NCI-H2227 treated with DMSO at 0.1 percent for 48 hours (cell line): ENCODE measurements around the gene ENPP6.

Source experiments
- DNase-seq: peaks from one replicate; lab custom pipeline; 2025; lab: John Stamatoyannopoulos, UW

The ENPP6 gene

DNA sequence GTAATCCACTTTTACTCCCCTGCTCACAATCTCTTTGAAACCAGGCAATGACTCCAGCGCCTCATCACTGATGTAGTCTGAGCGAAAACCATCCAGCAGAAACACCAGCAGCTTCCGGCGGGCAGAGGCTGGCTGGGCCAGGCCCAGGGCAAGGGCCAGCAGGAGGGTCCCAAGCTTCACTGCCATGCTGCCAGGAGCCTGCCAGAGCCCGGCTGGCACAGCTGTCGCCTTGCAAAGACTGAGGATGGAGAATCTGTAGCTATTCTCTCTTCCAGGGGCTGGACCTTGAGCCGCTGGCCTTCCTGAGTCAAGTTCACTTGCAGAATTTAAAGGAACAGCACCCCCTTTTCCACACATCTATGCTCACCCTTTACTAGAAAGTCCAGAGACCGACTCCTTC lies at the start of gene ENPP6:
TSS of gene ENPP6 (minus strand) at position 240 of the 400 bp plus-strand sequence. CDS start at position 186, 54 bp downstream.
- DNase-seq, result no peak

DNA sequence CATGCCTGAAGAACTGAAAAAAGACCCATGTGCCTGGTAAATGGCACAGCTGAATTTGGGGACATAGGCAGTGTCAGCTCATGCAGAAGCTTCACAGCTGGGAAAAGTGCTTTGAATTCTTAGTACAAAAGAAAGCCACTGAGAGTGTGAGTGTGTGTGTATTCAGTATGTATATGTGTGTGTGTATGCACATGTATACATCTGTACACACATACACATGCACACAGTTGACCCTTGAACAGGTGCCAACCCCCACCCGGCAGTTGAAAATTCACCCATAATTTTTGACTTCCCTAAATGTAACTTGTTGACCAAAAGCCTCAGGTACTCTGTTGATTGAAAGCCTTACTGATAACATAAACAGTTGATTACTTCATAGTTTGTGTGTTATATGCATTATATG lies 49.5 kb upstream of the ENPP6 start:
- DNase-seq, result no peak

DNA sequence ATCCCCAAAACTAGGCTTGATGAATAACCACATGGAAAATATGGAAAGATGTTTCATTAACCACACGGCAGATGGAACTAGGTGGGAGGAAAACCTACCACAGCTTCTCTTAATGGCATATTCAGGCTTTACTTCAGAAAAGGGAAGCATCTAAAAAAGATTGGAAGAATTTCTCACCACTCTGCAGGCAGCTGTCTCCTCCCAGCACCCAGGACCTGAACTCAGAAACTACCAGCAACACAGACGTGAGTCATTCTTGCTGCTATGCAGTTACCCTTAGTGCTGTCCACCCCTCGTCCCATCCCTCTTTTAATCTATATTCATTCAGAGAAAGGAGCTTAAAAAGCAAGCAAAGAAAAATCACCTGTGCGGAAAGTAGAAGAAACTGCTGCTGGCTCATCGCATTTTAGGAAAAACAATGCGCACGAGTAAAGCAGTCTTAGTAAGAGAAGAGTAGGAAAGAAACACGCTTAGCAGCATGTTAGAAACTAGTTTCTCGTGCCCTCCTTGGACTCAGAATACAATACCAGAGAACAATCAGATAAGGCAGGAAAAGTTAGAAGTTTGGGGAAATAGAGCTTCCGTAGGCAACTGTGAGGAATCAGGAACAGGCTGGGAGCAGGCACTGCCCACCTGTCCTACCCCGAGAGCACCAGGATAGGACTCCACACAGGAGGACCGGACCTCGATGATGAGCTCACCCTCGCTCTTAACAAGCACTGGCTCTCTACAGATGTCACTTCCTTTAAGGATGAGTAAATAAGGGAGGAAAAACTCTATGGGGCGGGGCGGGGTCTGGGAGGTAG lies 48.1 kb upstream of the ENPP6 start:
- DNase-seq, result no peak

DNA sequence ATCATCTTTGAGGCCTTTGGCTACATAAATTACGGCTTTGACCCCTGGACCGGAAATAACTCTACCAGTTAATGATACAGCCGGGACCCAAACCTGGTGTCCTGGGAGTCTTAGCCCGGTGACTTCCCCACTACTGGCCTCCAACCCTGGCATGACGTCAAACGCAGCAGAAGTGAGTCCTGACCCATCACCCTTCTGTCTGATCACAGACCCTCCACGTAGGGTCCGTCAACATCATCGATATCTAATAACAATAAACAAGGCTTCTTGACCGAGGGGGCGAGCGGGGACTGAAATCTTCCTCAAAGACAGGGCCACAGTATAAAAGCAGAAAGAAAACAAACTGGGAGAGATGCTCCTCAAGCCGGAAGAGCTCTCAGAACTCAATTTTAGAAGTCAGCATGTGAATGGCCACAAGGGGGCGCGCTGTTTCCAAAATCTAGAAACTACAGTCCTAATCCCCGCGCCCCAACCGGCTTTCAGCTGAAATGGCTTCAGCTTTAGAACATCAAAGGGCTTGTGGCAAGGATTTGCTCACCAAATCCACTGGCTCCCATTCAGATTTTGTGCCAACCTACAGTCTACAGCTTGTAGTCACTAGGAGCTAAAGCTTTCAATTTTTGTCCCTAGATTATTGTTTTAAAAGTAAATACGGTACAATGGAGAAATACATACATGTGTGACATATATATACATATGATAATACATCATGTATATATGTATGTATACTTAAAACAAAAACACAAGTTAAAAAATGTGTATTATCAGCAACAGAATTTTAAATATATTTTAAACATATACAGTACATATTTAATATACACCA lies 46.4 kb upstream of the ENPP6 start:
- peak; percentile 92 for DNase-seq

DNA sequence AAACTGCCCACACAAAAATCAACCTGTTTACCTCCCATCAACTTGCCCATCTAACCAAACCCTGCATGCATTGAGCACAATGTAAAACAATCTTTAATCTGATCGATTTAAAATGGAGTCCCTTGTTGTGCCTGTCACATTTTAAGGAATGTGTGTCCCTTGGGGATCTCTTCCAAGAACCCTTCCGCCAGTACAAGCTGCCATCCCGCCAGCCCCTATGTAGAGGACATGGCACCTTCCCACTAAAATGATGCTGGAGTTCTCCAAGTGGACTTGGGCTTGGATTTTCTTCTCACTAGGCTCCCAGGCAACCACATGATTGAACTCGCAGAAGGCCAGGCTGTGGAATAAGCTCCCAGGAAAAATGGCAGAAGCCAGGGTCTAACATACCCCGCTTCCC lies 45.8 kb upstream of the ENPP6 start:
- DNase-seq, result no peak

DNA sequence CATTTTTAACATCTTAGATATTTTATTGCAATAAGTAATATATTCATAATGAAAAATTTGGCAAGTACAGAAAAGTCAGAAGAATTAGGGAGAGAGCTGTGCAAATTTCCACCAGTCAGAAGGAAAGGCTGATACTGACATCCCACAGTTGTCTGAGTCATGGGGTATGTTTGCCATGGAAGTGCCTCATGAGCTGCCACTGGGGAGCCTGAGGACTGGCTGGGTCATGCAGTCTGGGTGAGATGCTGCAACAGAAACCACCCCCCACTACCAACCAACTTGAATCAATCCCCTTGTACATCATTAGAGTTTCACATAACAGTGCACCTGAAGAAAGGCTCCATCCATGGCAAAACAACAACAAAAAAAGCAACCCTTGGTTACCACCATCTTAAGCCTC lies 45.2 kb upstream of the ENPP6 start:
- no peak for DNase-seq

DNA sequence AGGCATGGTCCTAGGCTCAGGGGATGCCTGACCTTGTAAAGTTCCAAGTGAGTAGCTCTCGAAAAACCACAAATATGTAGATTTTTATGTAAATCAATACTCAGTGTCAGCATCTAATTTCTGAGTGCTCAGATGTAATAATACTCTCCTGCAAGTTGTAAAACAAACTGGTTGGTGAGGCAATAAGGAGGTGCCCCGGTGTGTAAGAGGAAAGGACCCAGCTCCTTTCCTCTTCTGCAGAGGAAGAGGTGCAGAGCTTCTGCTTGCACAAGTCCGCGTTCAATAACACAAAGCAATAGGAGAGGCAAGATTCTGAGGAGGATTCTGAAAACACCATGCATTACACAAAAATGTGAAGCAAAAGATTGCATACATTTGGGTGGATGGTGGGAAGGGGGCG lies 43.6 kb upstream of the ENPP6 start:
- no peak for DNase-seq

DNA sequence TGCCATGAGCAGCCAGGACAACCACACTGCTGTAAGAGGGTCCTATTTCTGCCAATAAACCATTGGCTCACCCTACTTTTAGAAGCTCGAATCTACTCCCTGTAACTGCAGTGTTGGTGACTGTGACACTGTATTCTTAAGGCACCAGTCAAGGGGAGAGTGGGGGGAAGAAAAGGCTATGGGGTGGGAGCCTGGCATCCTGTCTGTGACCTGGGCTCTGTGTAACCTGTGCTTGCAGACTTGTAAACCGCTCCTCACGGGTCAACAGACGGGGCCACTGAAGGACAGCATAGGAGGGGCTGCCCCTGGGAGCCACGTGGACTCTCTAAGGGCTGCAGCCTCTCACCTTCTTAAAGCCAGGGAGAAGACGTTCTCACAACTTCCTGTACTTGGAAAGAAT lies 42.2 kb upstream of the ENPP6 start:
- DNase-seq, result no peak

DNA sequence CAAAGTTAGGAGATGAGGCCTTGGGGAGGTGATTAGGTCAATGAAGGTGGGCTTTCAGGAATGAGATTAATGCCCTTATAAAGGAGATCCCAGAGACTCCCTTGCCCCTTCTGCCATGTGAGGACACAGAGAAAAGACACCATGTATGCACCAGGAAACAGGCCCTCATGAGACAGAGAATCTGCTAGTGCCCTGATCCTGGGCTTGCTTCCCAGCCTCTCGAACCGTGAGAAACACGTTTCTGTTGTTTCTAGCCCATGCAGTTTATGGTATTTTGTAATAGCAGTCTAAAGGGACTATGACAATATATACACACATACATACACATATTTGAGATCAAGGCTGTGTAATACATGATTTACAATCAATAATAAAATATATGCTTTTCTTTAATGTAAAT lies 41.4 kb upstream of the ENPP6 start:
- DNase-seq, result no peak

DNA sequence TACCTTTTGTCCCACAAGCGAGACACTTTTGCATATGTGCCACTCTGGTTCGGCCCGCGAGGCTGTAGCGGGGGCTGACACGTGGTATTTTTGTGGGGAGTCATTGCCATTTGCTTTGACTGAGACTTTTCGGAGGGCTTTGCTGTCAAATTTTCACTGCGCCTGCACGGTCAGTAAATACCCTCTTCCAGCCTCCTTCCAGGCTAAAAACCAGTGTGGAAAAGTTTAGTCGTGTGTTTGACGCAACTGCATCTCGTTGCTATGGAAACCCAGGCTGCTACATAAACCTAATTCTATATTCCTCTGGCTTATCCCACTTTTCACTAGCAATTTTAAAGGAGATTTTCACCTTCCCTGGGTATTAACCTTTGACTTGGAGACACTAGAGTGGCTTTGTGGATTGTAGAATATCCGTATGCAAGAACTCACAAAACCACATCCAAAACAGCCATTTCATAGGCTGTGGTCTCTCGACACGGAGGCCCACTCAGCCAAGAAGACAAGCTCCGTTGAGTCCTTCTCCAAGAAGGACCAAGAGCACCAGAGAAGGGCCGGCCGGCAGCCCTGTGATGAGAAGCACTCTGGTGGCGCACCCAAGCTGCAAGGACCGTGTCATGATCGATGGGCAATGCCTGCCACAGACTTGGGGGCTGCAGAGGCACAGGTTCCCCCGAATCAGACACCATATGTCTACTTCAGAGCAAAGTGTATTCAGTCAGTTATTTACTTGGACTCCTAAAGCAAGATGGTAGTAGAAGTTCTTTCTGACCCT lies 38.4 kb upstream of the ENPP6 start:
- DNase-seq, result no peak

DNA sequence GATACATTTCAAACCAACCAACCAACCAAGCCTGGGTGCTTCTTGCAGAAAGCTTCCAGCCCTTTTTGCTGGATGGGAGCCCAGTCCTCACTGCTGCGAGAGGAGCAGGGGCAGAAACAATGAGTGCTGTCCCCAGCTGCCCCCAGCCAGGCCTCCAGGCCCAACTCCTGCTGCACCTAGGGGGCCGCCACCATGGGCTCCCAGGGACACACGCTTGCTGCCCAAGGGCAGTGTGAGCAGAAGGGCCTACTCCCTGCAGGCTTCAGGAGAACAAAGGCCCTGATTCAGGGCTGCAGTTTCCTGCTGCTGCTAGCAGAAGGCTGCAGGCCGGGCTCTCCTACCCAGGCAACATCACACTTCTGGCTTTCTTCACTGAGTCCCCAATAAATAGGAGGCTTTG lies 37.7 kb upstream of the ENPP6 start:
- no peak for DNase-seq

DNA sequence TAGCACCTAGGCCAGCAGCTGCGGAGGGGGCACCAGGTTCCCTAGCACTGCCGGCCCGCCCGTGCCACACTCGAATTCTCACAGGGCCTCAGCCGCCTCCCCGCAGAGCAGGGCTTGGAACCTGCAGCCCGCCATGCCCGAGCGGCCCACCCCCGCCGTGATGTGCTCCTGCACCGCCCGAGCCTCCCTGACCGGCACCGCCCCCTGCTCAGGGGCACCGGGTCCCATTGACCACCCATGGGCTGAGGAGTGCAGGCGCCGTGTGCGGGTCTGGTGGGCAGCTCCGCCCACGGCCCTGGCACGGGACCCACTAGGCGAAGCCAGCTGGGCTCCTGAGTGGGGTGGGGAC lies 35.4 kb upstream of the ENPP6 start:
- no peak for DNase-seq

DNA sequence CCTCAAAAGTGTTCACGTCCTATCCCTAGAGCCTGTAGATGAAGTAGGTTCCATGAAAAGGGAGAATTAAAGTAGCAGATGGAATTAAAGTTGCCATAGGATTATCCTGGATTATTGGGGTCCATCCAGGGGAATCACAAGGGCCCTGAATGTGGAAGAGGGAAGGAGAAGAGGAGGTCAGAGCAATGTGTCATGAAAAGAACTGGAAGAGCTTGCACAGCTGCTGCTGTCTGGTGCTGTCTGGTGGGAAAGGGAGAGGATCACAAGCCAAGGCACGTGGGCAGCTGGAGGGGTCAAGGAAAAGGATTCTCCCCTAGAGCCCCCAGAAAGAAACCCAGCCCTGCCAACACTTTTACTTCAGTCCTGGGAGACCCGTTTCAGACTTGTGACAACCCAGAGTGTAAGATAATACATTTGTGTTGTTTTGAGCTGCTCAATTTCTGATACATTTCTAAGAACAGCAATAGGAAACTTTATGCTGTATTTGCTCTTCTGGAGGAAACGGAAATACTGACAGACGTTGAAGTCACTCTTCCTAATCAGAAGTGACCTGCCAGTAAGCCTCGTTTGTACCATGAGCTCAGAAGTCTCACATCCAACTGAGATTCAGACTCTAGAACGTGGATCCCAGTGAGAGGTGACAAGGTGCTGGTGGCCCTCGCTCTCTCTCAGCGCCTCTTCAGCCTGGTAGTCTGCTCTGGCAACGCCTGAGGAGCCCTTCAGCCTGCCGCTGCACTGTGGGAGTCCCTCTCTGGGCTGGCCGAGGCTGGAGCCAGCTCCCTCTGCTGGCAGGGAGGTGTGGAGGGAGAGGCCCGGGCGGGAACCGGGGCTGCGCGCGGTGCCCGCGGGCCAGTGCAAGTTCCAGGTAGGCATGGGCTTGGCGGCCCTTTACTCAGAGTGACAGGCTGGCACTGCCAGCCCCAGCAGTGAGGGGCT lies 34.7 kb upstream of the ENPP6 start:
- no peak for DNase-seq

DNA sequence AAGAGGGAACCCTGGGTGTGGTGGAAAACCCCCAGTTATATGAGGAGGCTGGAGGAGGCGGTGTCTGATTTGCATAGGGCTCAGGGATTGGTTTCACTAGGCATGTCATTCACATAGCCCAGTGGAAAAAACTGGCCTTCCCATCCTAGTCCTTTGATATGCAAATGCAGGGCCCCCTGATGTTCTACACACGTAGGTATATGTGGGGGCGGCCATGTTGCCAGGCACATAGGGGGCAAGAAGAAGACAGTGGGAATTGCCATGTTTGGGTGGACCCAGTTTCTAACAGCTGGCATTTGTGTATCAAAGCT lies 34.0 kb upstream of the ENPP6 start:
- DNase-seq, result no peak

DNA sequence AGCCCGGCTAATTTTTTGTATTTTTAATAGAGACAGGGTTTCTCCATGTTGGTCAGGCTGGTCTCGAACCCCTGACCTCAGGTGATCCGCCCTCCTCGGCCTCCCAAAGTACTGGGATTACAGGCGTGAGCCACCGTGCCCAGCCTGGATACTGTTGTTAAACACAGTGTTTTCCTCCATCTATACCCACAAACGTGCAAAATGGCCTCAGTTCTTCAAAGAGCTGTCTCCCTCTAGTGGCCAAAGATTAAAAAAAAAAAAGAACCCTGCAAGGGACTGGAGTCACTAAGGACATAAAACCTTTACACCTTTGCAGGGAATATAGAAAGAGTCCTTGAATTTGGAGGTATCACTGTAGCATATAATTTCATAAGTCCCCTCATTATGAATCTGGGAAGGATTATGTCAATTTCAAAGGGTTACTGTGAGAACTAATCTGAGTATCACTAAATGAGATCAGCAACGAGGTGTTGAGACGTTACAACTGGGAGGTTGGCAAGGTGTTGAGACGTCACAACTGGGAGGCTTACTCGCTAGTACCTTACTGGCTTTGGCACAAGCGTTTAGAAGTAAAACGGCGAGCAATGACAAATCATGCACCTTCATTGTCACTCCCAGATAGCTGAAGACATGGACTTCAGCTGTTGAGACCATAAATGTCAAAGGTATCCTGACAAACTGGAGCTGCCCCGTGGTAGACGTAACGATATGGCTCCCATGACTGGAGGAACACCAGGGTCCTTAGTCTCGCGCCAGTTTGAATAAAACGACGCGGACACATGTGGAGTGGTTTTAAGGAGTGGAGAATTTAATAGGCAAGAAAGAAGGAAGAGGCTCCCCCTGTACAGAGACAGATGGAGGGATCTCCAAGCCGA lies 33.4 kb upstream of the ENPP6 start:
- DNase-seq, result peak; percentile 39

DNA sequence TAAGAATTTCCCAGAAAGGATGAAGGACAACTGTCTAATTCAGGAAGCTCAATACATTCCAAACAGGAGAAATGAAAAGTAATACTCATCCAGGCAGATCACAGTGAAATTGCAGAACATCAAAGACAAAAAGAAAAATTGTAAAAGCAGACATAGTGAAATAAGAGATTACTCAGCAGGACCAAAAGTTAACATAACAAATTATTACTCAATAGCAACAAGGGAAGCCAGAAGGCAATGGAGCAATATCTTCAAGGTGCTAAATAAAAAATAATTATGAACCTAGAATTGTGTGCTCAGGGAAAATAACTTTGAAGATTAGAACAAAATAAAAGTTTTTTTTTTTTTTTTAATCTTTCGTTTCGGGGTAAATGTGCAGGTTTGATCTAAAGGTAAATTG lies 30.5 kb upstream of the ENPP6 start:
- no peak for DNase-seq

DNA sequence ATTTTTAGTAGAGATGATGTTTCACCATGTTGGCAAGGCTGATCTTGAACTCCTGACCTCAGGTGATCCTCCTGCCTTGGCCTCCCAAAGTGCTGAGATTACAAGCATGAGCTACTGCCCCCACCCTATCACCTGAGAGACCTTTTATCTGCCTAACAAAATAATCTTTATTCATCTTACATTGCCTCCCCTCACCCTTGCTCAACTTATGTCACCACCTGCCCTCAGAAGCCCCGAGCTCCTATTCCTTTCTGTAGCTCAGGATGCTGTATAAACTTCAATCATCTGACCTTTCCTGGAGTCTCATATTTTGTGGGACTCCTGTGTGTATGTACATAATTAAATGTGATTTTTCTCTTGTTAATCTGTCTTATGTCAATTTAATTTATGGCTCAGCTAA lies 29.7 kb upstream of the ENPP6 start:
- no peak for DNase-seq

DNA sequence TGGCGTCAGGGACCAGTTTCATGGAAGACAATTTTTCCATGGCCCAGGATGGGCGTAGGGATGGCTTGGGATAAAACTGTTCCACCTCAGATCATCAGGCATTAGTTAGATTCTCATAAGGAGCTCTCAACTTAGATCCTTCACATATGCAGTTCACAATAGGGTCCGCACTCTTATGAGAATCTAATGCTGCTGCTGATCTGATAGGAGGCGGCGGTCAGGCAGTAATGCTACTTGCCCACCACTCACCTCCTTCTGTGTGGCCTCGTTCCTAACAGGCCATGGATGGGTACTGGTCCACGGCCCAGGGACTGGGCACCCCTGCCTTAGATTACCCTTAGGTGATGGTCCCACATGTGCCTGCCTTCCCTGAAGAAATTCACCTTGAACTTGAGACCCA lies 28.8 kb upstream of the ENPP6 start:
- DNase-seq, result no peak

DNA sequence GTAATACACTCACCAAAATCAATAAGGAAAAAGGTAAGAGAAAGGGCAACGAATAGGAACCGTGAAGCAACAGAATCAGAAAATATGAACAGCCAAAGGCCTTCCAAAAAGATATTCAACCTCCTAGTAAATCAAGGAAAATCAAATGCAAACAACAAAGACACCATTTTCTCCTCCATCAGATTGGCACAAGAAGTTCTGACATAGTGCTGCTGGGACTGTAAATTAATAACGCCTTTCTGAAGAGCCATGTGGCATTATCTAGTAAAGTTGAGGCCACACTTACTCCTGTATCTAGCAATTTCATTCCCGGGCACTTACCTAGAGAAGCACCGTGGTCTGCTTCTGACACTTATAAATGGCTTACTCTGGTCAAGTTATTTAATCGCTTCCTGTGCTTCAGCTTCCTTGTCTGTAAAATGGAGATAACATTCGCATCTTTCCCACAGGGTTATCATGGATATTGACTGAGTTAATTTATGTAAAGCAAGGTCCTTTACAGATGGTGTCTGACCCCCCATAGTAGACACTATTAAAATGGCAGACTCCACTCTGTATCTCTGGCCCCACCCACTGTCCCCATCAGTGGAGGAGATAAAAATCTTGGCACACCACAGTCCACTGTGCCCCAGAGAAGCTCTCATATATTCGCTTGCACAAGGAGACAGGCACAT lies 20.5 kb upstream of the ENPP6 start:
- no peak for DNase-seq

DNA sequence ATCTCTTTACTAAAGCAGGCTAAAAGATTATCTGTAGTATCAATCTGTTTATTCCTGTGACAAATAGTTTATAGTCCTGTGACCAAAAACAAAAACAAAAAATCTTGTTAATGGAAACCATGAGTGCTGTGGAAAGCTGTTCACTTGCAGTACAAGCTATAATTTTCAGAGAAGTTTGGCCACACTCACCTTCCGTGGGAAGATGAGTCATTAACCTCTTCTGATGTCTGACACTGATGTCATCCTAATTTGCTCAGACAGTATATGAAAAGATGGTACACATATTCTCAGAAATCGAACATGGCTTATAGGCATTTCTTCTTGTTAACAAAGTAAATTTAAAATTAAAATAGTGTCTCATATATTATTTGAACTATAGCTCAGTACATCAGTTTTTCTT lies 19.9 kb upstream of the ENPP6 start:
- DNase-seq, result no peak
